NCI-H2029 (cell line): ENCODE measurements around the gene SKAP2.
"Not testable (repeated sequence)": the region's sequence is repeated elsewhere in the genome, so short reads cannot be mapped to it uniquely, and the experiment has no call there.

ENCODE experiments used
- DNase-seq: peaks from one replicate; lab custom pipeline; 2025; lab: John Stamatoyannopoulos, UW

Gene SKAP2

GRCh38 chr7:26857170-26857505 is 7.3 kb downstream of the SKAP2 start:
- no peak for DNase-seq

DNA sequence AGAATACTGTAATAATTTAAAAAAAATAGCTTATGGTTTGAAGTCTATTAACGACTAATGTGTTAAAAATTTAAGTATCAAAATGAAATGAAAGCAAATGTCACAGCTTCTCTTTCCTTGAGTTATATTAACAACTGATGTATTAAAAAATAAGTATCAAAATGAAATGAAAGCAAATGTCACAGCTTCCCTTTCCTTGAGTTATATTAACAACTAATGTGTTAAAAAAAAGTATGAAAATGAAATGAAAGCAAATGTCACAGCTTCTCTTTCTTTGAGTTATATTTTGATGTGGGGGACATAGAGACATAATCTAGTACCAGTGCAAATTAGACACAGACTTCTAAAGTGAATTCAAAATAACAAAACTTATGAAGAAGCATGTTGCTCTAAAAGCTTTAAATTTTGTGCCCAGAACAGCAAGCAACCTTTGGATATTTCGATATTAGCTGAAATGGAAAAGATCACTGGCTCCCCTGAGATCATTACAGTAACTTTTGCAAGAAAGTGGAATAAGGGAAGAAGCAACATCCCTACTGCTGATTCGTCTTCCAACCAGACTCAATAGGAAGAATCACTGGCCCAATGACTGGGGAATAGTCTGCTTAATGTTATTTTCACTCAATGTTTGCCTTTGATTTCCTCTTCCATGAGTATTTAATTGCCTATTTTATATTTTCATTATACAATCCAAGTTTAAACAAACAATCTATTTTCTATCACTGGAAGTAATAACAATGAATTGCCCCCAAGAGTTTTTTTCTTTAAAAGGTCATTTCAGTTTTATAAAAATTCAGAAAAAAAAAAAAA is 8.0 kb downstream of the SKAP2 start:
- DNase-seq: no peak

GRCh38 chr7:26854876-26855855 is 9.2 kb downstream of the SKAP2 start:
- no peak for DNase-seq

- DNase-seq: no peak
These were observed 10.5 kb downstream of the SKAP2 start for GRCh38 chr7:26853788-26854393.

DNA sequence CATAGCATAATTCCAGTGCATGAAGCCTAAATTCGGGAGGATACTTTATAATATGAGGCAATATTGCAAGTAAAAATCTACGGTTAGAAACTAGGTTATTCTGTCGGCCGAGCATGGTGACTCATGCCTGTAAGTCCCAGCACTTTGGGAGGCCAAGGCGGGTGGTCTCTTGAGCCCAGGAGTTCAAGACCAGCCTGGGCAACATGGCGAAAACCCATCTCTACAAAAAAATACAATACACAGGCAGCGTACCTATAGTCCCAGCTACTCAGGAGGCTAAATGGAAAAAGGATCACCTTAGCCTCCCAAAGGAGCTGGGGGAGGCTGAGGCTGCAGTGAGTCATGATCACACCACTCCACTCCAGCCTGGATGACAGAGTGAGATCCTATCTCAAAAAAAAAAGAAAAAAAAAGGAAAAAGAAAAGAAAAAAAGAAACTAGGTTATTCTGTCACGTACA is 14.2 kb downstream of the SKAP2 start:
- DNase-seq: no peak

- DNase-seq: no peak
These were observed 20.7 kb downstream of the SKAP2 start for GRCh38 chr7:26843705-26844104.

GRCh38 chr7:26842897-26843296 is 21.5 kb downstream of the SKAP2 start:
- DNase-seq: no peak

GRCh38 chr7:26841003-26841739 is 23.2 kb downstream of the SKAP2 start:
- no peak for DNase-seq

DNA sequence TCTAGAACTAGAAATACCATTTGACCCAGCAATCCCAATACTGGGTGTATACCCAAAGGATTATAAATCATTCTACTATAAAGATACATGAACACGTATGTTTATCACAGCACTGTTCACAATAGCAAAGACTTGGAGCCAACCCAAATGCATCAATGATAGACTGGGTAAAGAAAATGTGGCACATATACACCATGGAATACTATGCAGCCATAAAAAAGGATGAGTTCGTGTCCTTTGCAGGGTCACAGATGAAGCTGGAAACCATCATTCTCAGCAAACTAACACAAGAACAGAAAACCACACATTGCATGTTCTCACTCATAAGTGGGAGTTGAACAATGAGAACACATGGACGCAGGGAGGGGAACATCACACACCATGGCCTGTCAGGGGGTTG is 27.6 kb downstream of the SKAP2 start:
- DNase-seq: not testable (repeated sequence)

GRCh38 chr7:26815426-26815825 is 49.0 kb downstream of the SKAP2 start:
- no peak for DNase-seq

DNA sequence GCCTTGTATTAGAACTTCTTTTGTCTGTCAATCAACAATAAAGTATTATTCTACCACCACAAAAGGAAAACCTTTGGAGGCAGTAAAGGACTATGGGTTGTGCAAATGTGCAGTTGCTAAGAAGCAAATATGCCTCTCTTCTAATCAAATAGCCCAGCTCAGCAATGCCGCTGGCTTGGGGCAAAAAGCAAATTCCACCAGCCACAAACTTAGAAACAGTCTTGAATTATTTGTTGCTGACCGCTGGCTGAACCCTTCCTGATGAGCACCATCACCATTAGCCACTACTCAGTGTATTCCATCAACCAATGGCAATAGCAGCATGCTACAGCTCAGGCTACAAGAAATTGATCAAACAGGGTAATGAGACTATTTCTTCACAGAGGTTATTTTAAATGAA is 51.0 kb downstream of the SKAP2 start:
- DNase-seq: no peak

DNA sequence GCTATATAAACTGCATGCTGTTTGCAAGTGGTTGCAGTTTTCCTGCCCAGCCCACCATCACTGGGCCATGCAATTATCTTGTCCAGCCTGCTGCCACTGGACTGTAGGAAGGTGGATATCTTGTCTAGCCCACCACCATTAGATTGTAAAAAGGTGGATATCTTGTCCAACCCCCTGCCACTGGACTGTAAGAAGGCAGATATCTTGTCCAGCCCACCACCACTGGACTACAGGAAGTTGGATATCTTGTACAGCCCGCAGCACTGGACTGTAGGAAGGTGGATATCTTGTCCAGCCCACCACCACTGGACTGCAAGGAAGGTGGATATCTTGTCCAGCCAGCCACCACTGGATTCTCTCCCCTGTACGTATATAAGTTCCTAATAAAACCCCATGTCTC is 69.8 kb downstream of the SKAP2 start:
- no peak for DNase-seq

GRCh38 chr7:26792576-26792975 is 71.8 kb downstream of the SKAP2 start:
- no peak for DNase-seq

DNA sequence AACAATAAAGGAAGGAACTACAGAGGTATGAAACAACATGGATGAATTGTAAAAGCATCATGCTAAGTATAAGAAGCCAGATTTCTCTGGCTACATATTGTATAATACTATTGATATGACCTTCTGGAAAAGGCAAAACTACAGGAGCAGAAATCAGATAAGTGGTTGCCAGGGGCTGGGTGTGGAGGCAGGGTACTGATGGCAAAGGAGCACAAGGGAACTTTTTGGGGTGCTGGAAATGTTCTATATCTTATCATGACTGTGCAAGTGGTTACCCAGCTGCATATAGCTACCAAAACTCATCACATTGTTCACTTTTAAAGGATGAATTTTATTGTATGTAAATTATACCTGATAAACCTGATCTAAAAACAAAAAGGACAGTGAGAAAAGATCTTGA is 72.4 kb downstream of the SKAP2 start:
- DNase-seq: no peak

DNA sequence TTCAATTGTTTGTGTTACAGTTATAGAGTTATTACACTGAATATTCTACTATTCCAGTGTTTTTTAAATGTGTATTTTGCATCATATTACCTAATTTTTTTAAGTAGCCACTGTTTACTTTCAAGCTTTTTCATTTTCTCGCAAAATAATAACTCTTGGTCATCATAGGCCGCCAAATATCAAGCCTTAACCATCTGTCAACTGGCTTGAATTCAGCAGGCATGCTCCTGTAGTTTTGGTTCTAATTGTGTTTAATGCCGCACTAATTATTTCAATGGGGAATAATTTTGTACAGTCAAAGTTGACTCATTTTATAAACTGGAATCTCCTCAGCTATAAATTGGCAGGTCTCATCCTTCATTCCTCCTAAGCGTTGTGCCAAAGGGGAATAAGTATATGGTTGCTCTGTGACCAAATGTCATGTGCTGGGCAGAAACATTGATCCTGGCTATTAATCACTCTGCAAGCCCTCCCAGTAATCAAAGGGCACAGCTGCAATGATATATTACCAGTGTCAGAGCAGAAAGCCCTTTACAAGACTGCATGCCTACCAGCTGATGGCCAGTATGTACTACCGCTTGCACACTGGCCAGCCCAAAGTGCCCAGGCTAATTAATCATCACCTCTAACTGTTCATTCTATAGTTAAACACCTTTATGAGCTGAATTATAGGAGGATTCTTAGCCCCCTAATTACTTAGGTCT is 74.8 kb downstream of the SKAP2 start:
- no peak for DNase-seq

DNA sequence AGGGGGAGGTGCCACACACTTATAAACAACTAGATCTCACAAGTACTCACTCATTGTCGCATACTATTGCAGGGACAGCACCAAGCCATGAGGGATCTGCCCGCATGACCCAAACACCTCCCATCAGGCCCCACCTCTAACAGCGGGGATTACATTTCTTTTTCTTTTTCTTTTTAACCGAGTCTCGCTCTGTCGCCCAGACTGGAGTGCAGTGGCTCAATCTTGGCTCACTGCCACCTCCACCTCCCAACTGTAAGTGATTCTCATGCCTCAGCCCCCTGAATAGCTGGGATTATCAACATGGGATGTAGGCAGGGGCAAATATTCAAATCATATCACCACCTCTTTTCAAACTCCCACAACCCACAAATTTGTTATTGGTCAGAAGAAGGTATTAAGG is 76.7 kb downstream of the SKAP2 start:
- no peak for DNase-seq

DNA sequence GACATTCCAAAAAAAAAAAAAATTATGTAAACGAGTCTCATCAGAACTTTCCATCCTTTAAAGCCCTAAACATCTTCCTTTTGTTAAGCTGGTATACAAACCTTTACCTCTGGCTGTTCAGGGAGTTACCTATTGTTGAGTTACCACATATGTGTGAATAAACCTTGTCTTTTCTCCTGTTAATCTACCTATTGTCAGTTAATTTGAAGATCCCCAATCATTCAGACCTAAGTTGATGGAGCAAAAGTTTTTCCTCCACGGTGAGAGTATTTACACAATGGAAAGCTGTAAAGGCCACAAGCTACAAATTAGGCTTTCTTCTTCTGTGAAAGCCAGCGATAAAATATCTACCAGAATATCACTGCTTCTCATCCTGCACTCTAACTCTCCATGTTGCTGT is 80.3 kb downstream of the SKAP2 start:
- DNase-seq: no peak

DNA sequence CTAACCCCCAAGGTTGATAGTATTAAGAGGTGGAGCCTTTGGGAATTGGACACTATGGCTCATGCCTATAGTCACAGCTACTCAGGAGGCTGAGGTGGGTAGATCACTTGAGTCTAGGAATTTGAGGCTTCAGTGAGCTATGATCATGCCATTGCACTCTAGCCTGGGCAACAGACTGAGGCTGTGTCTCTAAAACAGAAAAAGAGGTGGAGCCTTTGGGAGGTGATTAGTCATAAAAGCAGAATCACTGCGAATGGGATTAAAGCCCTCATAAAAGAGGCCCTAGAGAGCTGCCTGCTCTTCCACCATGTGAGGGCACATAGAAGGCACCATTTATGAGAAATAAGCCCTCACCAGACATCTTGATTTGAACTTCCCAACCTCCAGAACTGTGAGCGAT is 81.9 kb downstream of the SKAP2 start:
- DNase-seq: no peak

GRCh38 chr7:26779978-26780595 is 84.3 kb downstream of the SKAP2 start:
- no peak for DNase-seq

DNA sequence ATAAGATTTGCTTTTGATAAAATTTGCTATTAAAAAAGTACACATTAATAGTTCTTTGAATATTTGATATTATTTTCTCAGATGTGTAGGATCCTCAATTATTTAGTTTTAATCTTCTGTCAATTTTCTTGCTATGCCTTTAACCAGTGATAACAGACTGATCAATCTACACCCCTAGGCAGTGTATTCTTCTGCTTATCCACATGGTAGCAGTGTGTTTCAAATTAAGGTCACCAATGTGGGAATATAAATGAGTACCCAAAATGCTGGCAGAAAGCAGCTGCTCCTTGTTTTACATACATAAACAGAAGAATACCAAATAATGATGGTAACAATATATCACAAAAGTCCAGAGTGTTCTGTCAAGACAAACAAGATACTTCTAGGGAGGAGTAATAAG is 87.0 kb downstream of the SKAP2 start:
- no peak for DNase-seq

- DNase-seq: no peak
These were observed 103.9 kb downstream of the SKAP2 start for GRCh38 chr7:26760501-26760900.
